Loucy (cell line): Measurements from ENCODE around the gene CRACR2A.

Experiments
- CTCF ChIP-seq: fragments of 200-600 bp; sonication (generic); conservative IDR thresholded peaks from 2 replicates; pipeline ENCODE4 v1.5.1; 2014; ENCODE audit warnings: mild to moderate bottlenecking, antibody characterized with exemption, low read length
- EZH2phosphoT487 ChIP-seq: fragments of 200-600 bp; IDR thresholded peaks from 2 replicates; pipeline ENCODE4 v1.6.1; 2018; ENCODE audit warnings: antibody characterized with exemption, mild to moderate bottlenecking, moderate library complexity, borderline replicate concordance

- TF ChIP-seq CTCF (no peak), EZH2phosphoT487 (no peak)
Measured at GRCh38 chr12:3747543-3747942, 5.4 kb downstream of the CRACR2A start.
